Stimulated activated CD4-positive, alpha-beta T cell treated with anti-CD3 and anti-CD28 coated beads, Interleukin-2, amount 100 ng/mL, for 48 hours (primary cell): ENCODE measurements around the gene KRTAP9-7.

ENCODE experiments used
- DNase-seq, 2 donors: peaks; one replicate each; pipeline ENCODE4 v3.0.0-alpha.2; 2020

The KRTAP9-7 gene

DNA sequence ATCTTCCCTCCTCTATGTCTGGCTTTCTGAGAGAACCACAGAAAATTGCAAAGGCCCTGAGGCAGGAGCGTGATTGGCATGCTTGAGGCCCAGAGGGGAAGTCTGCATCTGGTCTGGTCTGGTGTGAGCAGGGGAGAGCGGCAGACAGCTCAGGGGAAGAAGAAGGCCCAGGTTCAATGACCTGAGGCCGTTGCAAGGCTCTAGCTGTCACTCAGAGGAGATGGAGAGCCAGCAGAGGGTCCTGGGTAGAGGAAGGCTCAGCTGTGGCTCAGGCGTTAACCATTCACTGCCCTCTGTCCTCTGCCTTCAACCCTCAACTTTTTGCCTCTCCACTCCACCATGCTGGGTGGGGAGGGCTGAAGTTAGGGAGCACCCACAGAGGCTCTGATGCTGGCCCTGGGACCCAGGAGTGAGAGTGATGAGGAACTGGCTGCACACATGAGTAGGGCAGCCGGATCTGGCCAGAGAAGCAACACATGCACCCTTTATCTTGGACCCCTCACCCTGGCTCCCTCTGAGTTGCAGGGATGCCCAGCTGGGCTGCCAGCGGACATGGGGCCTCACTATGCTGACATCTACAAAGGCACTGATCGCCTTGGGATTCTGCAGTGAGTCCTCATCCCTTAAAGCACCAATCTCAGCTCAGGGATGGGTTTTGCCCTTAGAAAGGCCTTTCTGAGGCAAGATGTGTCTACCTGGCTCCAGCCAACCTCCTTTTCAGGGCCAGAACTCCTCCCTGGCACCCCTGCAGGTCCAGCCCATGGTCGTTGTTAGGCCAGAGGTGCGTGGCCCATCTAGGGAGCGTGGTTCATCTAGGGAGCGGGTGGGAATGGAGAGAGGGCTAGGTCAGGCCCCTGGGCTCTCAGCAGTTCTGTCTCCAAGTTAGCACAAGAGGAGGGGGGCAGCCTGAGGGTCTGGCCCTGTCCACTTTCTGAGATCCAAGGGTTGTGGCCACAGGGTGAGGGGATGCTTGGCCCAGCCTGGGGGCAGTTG is 47.7 kb downstream of the KRTAP9-7 start:
- DNase-seq, result no peak

DNA sequence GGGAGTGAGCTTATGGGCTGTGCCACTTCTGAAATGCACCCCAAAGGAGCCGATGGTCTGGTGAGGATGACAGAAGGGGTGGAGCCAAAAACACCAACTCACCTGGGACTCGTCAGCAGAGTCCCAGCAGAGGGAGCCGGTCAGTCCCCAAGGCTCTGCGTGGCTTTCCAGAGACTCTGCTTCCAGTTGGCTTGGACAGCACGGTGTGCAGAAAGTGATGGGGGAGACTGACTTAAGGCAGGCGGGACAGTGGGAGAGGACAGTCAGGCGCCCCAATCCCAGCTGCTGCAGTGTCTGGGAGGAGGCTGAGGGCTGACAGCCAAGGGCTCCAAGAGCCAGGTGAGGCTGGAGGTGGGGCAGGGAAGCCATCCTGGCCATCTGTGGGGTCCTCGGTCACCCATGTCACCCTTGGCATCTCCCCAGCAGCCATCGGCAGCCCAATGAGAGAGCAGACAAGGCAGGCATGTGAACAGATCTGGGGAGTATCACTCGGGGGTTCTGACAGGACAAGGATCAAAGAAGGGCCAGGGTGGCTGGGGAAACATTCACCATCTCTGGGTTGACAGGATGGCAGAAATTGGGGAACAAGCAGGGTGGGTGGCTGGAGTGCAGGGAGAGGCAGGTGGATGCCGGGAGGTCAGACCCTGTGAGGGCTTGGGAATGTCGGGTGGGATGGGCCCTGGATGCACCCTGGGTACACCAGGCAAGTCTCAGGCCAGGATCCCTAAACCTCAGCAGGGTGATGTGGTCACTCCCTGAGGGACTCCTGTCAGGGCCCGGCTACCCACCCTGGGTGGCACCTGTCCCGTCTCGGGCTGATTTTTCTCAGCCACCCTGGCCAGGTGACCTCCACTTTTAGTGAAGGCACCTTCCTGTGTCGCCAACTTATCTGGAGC is 48.9 kb downstream of the KRTAP9-7 start:
- no peak for DNase-seq

DNA sequence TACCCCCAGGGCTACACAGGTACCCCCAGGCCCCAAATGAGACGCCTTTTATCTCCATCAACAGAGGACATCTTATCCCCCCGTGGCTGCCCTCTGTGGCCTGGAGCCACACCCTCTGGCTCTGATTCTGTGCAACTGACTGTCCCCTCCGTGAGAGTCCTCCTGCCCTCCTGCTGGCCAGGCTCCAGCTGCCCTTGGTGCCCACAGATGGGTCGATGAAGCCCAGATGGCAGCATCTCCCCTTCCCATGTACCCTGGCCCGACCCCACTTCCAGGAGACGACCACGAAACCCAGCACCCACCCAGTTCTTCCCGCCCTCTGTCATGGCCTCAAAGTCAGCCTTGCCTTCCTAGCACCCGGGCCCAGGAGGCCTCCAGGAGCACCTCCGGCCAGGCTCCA is 49.6 kb downstream of the KRTAP9-7 start:
- no peak for DNase-seq

DNA sequence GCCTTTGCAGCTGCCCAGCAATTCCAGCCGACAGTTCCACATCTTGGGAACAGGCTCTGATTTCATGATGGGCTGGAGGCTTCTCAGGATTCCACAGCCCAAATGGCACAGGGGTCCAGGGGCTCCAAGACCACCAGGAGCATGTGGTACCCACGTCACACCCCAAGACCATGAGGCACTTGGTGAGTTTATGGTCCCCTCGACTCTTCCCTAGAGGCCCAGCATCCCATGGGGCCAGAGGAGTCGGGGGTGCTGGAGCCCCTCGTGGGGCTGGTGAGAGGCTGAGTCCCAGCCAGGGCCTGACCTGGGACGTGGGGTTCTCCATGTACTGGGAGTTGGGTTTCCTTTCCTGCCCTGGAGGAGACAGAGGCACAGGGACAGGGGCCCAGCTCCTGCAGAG is 50.1 kb downstream of the KRTAP9-7 start:
- no peak for DNase-seq
